HEK293T (cell line): ENCODE results near the gene MRPS34.

Experiments
- CTCF ChIA-PET: fragments of 350-600 bp; formaldehyde crosslinking; extraction: SDS; loops from one replicate; lab custom pipeline; 2021; ENCODE audit warnings: antibody characterized with exemption, inconsistent platforms; lab: Yijun Ruan, JAX
- POLR2A ChIA-PET: fragments of 350-600 bp; formaldehyde crosslinking; extraction: SDS; loops from one replicate; lab custom pipeline; 2020; ENCODE audit warnings: antibody characterized with exemption, inconsistent platforms; lab: Yijun Ruan, JAX
- DNase-seq: peaks from one replicate; pipeline ENCODE4 v3.0.0; 2012; ENCODE audit warnings: mixed read lengths; ENCODE audit errors: extremely low spot score
- ARNT ChIP-seq: fragments of 450-650 bp; IDR thresholded peaks from 2 replicates; pipeline ENCODE4 v1.6.1; 2017; ENCODE audit warnings: mild to moderate bottlenecking
- BHLHE40 ChIP-seq: fragments of 450-650 bp; IDR thresholded peaks from 2 replicates; pipeline ENCODE4 v1.6.1; 2016; ENCODE audit warnings: mild to moderate bottlenecking, moderate library complexity, borderline replicate concordance
- CTBP1 ChIP-seq: fragments of 450-650 bp; IDR thresholded peaks from 2 replicates; pipeline ENCODE4 v1.6.1; 2016; ENCODE audit warnings: borderline replicate concordance
- ELF4 ChIP-seq: fragments of 450-650 bp; IDR thresholded peaks from 2 replicates; pipeline ENCODE4 v1.6.1; 2017; ENCODE audit warnings: antibody characterized with exemption
- FOXA1 ChIP-seq: fragments of 450-650 bp; IDR thresholded peaks from 2 replicates; pipeline ENCODE4 v1.6.1; 2016; ENCODE audit warnings: mild to moderate bottlenecking
- FOXK2 ChIP-seq: fragments of 450-650 bp; IDR thresholded peaks from 2 replicates; pipeline ENCODE4 v1.6.1; 2016; ENCODE audit warnings: mild to moderate bottlenecking
- FOXM1 ChIP-seq: fragments of 450-650 bp; IDR thresholded peaks from 2 replicates; pipeline ENCODE4 v1.6.1; 2017; ENCODE audit warnings: mild to moderate bottlenecking, borderline replicate concordance
- HDGF ChIP-seq: fragments of 450-650 bp; IDR thresholded peaks from 2 replicates; pipeline ENCODE4 v1.6.1; 2017; ENCODE audit warnings: antibody characterized with exemption, borderline replicate concordance
- L3MBTL2 ChIP-seq: fragments of 450-650 bp; conservative IDR thresholded peaks from 2 replicates; pipeline ENCODE4 v1.6.1; 2016; ENCODE audit warnings: mild to moderate bottlenecking
- LEF1 ChIP-seq: fragments of 450-650 bp; IDR thresholded peaks from 2 replicates; pipeline ENCODE4 v1.6.1; 2017; ENCODE audit warnings: mild to moderate bottlenecking, borderline replicate concordance
- NFRKB ChIP-seq: fragments of 450-650 bp; IDR thresholded peaks from 2 replicates; pipeline ENCODE4 v1.6.1; 2016; ENCODE audit warnings: mild to moderate bottlenecking, moderate library complexity
- PKNOX1 ChIP-seq: fragments of 450-650 bp; IDR thresholded peaks from 2 replicates; pipeline ENCODE4 v1.6.1; 2016
- SP1 ChIP-seq: fragments of 450-650 bp; IDR thresholded peaks from 2 replicates; pipeline ENCODE4 v1.6.1; 2017
- SUZ12 ChIP-seq: fragments of 450-650 bp; IDR thresholded peaks from 2 replicates; pipeline ENCODE4 v1.6.1; 2016; ENCODE audit warnings: mild to moderate bottlenecking
- TARDBP ChIP-seq: fragments of 450-650 bp; IDR thresholded peaks from 2 replicates; pipeline ENCODE4 v1.6.1; 2016
- ZNF384 ChIP-seq: fragments of 450-650 bp; IDR thresholded peaks from 2 replicates; pipeline ENCODE4 v1.6.1; 2016

MRPS34 gene

DNA sequence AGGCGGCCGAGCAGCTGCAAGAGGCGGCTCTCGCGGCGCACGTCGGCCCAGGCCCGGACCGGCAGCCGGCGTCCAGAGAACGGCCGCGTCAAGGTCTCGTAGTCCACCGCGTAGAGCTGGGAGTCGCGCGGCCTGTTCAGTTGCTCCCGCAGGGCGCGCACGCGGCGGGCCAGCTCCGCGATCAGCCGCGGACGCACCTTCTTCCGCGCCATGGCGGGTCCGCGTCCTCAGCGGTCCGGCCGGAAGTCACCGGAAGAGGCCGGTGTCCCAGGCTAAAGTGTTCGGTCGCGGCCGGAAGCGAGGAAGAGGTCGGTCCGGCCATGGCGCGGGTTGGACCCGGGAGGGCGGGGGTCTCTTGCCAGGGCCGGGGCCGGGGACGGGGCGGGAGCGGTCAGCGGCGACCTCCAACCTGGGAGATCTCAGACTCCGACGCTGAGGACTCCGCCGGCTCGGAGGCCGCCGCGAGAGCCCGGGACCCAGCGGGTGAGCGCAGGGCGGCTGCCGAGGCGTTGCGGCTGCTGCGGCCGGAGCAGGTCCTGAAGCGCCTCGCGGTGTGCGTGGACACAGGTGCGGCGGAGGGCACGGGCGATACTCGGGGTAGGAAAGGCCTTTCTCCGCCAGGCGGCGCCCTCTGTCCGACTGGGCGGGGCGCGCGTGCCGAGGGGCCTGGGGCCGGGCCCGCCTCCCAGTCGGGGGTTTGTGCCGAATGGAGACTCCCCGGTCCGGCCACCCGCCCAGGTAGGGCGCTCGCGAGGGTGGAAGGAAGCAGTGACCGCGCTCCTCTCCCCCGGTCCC, at the start of gene MRPS34:
MRPS34 (minus strand) TSS at position 227 of the 795 bp plus-strand sequence; CDS start at position 212, 15 bp downstream.
- POLR2A ChIA-PET, result interaction anchor here (0.7 to 5.6 kb wide), 7 partner anchors 9 to 163 kb away, joined by 3 to 71 read pairs (median 5); partner anchors contain the start of genes MAPK8IP3, NUBP2 and SPSB3
- 0 out of 2 replicates have a peak, but pooled peaks have one; percentile 34 for TF ChIP-seq ARNT
- no peak for TF ChIP-seq BHLHE40
- TF ChIP-seq L3MBTL2, result peak; percentile 76
- 0 out of 2 replicates have a peak, but pooled peaks have one; percentile 22 for TF ChIP-seq CTBP1
- CTCF ChIA-PET, result interaction anchor here (0.6 to 1.5 kb wide), 3 partner anchors 10 to 925 kb away, joined by 3 read pairs; partner anchors contain the start of genes NUBP2 and SPSB3
- DNase-seq, result peak; percentile 78

GRCh38 chr16:1821861-1822611, 49.1 kb upstream of the MRPS34 start:
- DNase-seq, result no peak
- TF ChIP-seq ELF4 (no peak), HDGF (no peak), BHLHE40 (no peak), SP1 (no peak)
- CTCF ChIA-PET, result no interaction called here
- POLR2A ChIA-PET, result interaction anchor here (1.2 kb wide), 1 partner anchor 39 kb away, joined by 5 read pairs; the partner anchor contains the start of genes NUBP2 and SPSB3

- ChIA-PET CTCF (no interaction called here), POLR2A (interaction anchor here (0.6 kb wide), 1 partner anchor 18 kb away, joined by 5 read pairs; no protein-coding TSS in a partner anchor)
- DNase-seq, result no peak
- no peak for TF ChIP-seq SP1
- no peak for TF ChIP-seq NFRKB
- TF ChIP-seq BHLHE40, result no peak
- no peak for TF ChIP-seq LEF1
- TF ChIP-seq ELF4, result no peak
- TF ChIP-seq ARNT, result no peak
- no peak for TF ChIP-seq HDGF
- TF ChIP-seq FOXM1, result no peak
These were observed 48.0 kb upstream of the MRPS34 start for GRCh38 chr16:1820946-1821290.

DNA sequence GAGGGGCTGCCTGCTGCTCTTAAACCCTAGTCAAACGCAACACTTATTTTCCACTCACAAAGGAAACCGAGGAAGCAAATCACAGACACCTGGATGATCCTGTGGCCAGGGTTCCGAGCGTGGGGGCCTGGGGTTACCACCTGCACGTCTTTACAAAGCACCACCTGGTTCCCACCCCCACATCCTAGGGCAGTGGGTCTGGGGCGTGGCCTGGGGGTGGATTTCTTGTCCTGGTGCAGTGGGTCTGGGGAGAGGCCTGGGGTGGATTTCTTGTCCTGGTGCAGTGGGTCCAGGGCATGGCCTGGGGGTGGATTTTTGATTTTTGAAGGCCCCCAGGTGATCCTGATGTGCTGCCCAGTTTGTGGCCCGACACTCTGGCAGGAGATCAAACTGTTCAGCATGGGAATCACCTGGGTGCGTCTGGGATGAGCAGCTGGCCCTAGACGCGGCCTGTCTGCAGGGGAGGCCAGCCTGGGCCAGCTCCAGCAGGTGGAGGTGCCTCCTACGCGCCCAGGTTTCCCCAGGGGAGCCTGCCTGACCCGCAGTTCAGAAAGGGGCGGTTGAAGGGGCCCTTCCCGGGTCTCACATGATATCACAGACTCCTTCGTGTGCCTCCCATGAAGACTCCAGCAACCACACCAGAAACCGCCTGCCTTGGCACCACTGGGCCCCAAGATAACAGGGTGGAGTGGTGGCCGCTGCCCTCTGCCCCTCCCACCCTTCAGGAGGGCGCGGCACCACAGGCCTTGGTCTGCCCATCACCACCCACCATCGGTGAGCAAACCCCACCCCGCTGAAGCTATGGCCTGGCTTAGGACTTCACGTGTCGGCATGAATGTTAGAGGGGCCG, 47.4 kb upstream of the MRPS34 start:
- DNase-seq, result no peak
- TF ChIP-seq HDGF (no peak), BHLHE40 (no peak), FOXM1 (no peak)
- ChIA-PET CTCF (no interaction called here), POLR2A (no interaction called here)

GRCh38 chr16:1819611-1820010, 46.7 kb upstream of the MRPS34 start:
- TF ChIP-seq HDGF, result no peak
- TF ChIP-seq ELF4, result no peak
- TF ChIP-seq FOXM1, result no peak
- no peak for TF ChIP-seq L3MBTL2
- TF ChIP-seq SP1, result no peak
- TF ChIP-seq LEF1, result no peak
- TF ChIP-seq PKNOX1, result no peak
- TF ChIP-seq CTBP1, result no peak
- no peak for TF ChIP-seq SUZ12
- TF ChIP-seq ARNT, result no peak
- TF ChIP-seq FOXA1, result no peak
- TF ChIP-seq NFRKB, result no peak
- TF ChIP-seq FOXK2, result no peak
- ChIA-PET POLR2A (no interaction called here), CTCF (no interaction called here)
- no peak for DNase-seq

DNA sequence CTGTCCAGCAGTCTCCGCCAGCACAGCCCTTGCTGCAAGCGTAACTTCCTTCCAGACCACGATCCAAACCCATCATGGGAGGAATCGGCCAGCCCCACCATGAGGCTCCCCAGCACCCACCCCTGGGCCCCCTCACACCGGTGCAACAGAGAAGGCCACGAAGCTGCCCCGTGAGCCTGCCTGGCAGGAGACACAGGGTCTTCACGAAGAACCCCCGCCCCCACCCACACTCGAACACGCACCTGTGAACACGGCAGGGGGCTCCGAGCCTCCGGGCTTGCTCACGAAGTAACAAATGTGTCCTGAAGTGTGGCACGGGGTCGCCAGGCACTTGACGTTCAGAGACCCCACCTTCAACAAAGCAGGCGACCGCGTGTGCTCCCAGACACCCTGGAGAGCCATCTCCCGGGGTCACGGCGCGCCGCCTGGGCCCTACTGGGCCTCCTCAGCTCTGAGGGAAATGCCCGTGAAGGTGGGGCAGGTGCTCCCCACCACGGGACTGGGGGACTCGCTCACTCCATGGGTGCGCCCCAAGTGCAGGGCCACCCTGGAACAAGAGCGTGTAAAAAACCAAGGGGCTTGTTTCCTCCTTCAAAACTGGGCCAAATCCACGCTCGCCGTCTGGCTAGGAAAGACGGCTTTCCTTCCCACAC, 46.1 kb upstream of the MRPS34 start:
- TF ChIP-seq ARNT, result no peak
- TF ChIP-seq CTBP1, result no peak
- TF ChIP-seq L3MBTL2, result no peak
- TF ChIP-seq PKNOX1, result no peak
- TF ChIP-seq BHLHE40, result no peak
- TF ChIP-seq FOXA1, result no peak
- TF ChIP-seq FOXK2, result no peak
- no peak for TF ChIP-seq SUZ12
- no peak for TF ChIP-seq NFRKB
- no peak for TF ChIP-seq HDGF
- no peak for TF ChIP-seq ZNF384
- TF ChIP-seq ELF4, result no peak
- no peak for TF ChIP-seq LEF1
- no peak for TF ChIP-seq SP1
- TF ChIP-seq TARDBP, result no peak
- no peak for TF ChIP-seq FOXM1
- DNase-seq, result no peak
- POLR2A ChIA-PET, result no interaction called here
- CTCF ChIA-PET, result no interaction called here
